HepG2 (cell line): Measurements from ENCODE around the gene KRT27. TPM values are rescaled to one million over a fixed set of nuclear protein-coding genes. Genes with fewer than 3 reads are reported as not detected.
A peak's percentile ranks its signal among the peaks of the same experiment; 100 is the strongest.

Source experiments
- ATF5 ChIP-seq: sonication (generic); formaldehyde crosslinking; IDR thresholded peaks from 2 replicates; pipeline ENCODE4 v1.4.0; 2020; ENCODE audit warnings: mild to moderate bottlenecking, low read depth, missing genetic modification reagents
- BCL3 ChIP-seq: sonication (generic); formaldehyde crosslinking; IDR thresholded peaks from 2 replicates; pipeline ENCODE4 v1.5.1; 2020; ENCODE audit warnings: mild to moderate bottlenecking, missing genetic modification reagents, moderate library complexity
- CEBPZ ChIP-seq: IDR thresholded peaks from 2 replicates; pipeline ENCODE4 v1.6.1; 2012; ENCODE audit warnings: low read length, improper control_type of control experiment
- CERS6 ChIP-seq: sonication (generic); formaldehyde crosslinking; IDR thresholded peaks from 2 replicates; pipeline ENCODE4 v1.5.0; 2020; ENCODE audit warnings: missing genetic modification reagents
- CHD2 ChIP-seq: IDR thresholded peaks from 2 replicates; pipeline ENCODE4 v1.6.1; 2011; ENCODE audit warnings: low read depth, low read length, improper control_type of control experiment
- FLYWCH1 ChIP-seq: sonication (generic); formaldehyde crosslinking; IDR thresholded peaks from 2 replicates; pipeline ENCODE4 v1.8.1; 2023; ENCODE audit warnings: mild to moderate bottlenecking, missing genetic modification reagents
- GPBP1L1 ChIP-seq: sonication (generic); formaldehyde crosslinking; IDR thresholded peaks from 2 replicates; pipeline ENCODE4 v1.5.0; 2020; ENCODE audit warnings: mild to moderate bottlenecking, missing genetic modification reagents
- MAFF ChIP-seq: IDR thresholded peaks from 2 replicates; pipeline ENCODE4 v1.6.1; 2011; ENCODE audit warnings: low read depth, low read length, improper control_type of control experiment
- MAFK ChIP-seq, 2 experiments: IDR thresholded peaks in 1 of 2; conservative IDR thresholded peaks in 1 of 2; 2 replicates each; pipeline ENCODE4 v1.6.1; 2011; ENCODE audit warnings: improper control_type of control experiment in 2 of 2, low read length in 2 of 2
- MEIS1 ChIP-seq: sonication (generic); formaldehyde crosslinking; IDR thresholded peaks from 2 replicates; pipeline ENCODE4 v1.9.0; 2021; ENCODE audit warnings: mild to moderate bottlenecking, missing genetic modification reagents, moderate library complexity, borderline replicate concordance
- NFYB ChIP-seq: sonication (generic); formaldehyde crosslinking; IDR thresholded peaks from 2 replicates; pipeline ENCODE4 v1.4.0; 2020; ENCODE audit warnings: missing genetic modification reagents
- PAX8 ChIP-seq: sonication (generic); formaldehyde crosslinking; IDR thresholded peaks from 2 replicates; pipeline ENCODE4 v1.8.0; 2022; ENCODE audit warnings: mild to moderate bottlenecking, missing genetic modification reagents, borderline replicate concordance
- PITX1 ChIP-seq: sonication (generic); formaldehyde crosslinking; IDR thresholded peaks from 2 replicates; pipeline ENCODE4 v1.5.1; 2020; ENCODE audit warnings: mild to moderate bottlenecking, missing genetic modification reagents
- PLSCR1 ChIP-seq: sonication (generic); formaldehyde crosslinking; IDR thresholded peaks from 2 replicates; pipeline ENCODE4 v1.5.0; 2020; ENCODE audit warnings: missing genetic modification reagents, mild to moderate bottlenecking, borderline replicate concordance
- SMAD9 ChIP-seq: sonication (generic); formaldehyde crosslinking; IDR thresholded peaks from 2 replicates; pipeline ENCODE4 v1.5.1; 2020; ENCODE audit warnings: mild to moderate bottlenecking, missing genetic modification reagents
- SRF ChIP-seq: IDR thresholded peaks from 2 replicates; pipeline ENCODE4 v1.6.1; 2011; ENCODE audit warnings: mild to moderate bottlenecking, low read depth, low read length, moderate library complexity
- YY1 ChIP-seq: IDR thresholded peaks from 2 replicates; pipeline ENCODE4 v1.6.1; 2011; ENCODE audit warnings: low read length, low read depth, moderate library complexity, mild to moderate bottlenecking; ENCODE audit not compliant: insufficient read depth, insufficient replicate concordance
- ZBTB7A ChIP-seq: sonication (generic); formaldehyde crosslinking; IDR thresholded peaks from 2 replicates; pipeline ENCODE4 v1.8.0; 2022; ENCODE audit warnings: mild to moderate bottlenecking, missing genetic modification reagents
- ZFP1 ChIP-seq: IDR thresholded peaks from 2 replicates; pipeline ENCODE4 v1.6.1; 2016
- ZNF546 ChIP-seq: sonication (generic); formaldehyde crosslinking; conservative IDR thresholded peaks from 2 replicates; pipeline ENCODE4 v1.8.1; 2023; ENCODE audit warnings: mild to moderate bottlenecking, missing genetic modification reagents
- ZNF768 ChIP-seq: sonication (generic); formaldehyde crosslinking; IDR thresholded peaks from 2 replicates; pipeline ENCODE4 v1.4.0; 2020; ENCODE audit warnings: missing genetic modification reagents
- polyA plus RNA-seq, 8 experiments: library from polyadenylated mRNA; depleted of rRNA in 3 of 8; stranded (reverse) in 7 of 8; unstranded in 1 of 8; fragments of >200 nt; fragmentation: Illumina TruSeq in 4 of 8; extraction: Trizol in 4 of 8; gene quantifications; 2 replicates each; pipeline versions ENCODE4 v1.2.1 to v1.2.3, GENCODE V29; 2011 to 2016; ENCODE audit warnings: low read depth in 4 of 8, missing spikeins in 1 of 8, mixed read lengths in 1 of 8; ENCODE audit not compliant: insufficient read depth in 1 of 8
- total RNA-seq, 5 experiments: library from RNA; depleted of rRNA; stranded (reverse); fragments of >200 nt; fragmentation: Illumina TruSeq; extraction: Trizol; gene quantifications; 2 replicates each; pipeline ENCODE4 v1.2.3, GENCODE V29; 2016; ENCODE audit warnings: low read depth in 1 of 5

The KRT27 gene
- total and polyA plus RNA-seq, 2 of the 13 experiments (the other 11 are each of a cell fraction or from before 2014, with no cell fraction given) = not detected

- no peak for TF ChIP-seq PLSCR1 (CRISPR knock-in tag)
- TF ChIP-seq ZBTB7A (CRISPR knock-in tag) = no peak
- no peak for TF ChIP-seq FLYWCH1 (CRISPR knock-in tag)
- TF ChIP-seq MAFK (conservative IDR thresholded peaks at IDR 0.05 in 1 of 2, IDR thresholded peaks at IDR 0.05 in 1 of 2; ENCODE audit: low read length in 2 of 2) = peak; percentile 28 to 52; a peak in 1 of 4 replicates
- no peak for TF ChIP-seq CERS6 (CRISPR knock-in tag)
- TF ChIP-seq ZNF768 (CRISPR knock-in tag) = no peak
- no peak for TF ChIP-seq ZNF546 (CRISPR knock-in tag)
- no peak for TF ChIP-seq SRF
- TF ChIP-seq BCL3 (CRISPR knock-in tag) = 0 out of 2 replicates have a peak, but pooled peaks have one; percentile 45
- TF ChIP-seq PAX8 (CRISPR knock-in tag) = peak; percentile 88; the same call in 1 of the 2 replicates
- no peak for TF ChIP-seq PITX1 (CRISPR knock-in tag)
- peak; percentile 76 for TF ChIP-seq YY1
- TF ChIP-seq MAFF = peak; percentile 6; the same call in 1 of the 2 replicates
- no peak for TF ChIP-seq GPBP1L1 (CRISPR knock-in tag)
- TF ChIP-seq NFYB (CRISPR knock-in tag) = no peak
- TF ChIP-seq MEIS1 (CRISPR knock-in tag) = no peak
- no peak for TF ChIP-seq SMAD9 (CRISPR knock-in tag)
- no peak for TF ChIP-seq CHD2
- TF ChIP-seq CEBPZ = no peak
- no peak for TF ChIP-seq ATF5
- no peak for TF ChIP-seq ZFP1 (CRISPR knock-in tag)
Measured at GRCh38 chr17:40818733-40819527, 36.6 kb upstream of the KRT27 start (continued).
